Stomach (tissue), 9 donors: Measurements from ENCODE around the gene ITGAD. TPM values are rescaled to one million over a fixed set of nuclear protein-coding genes. Genes with fewer than 3 reads are reported as not detected.

Experiments
- DNase-seq, 2 donors: peaks; one replicate each; pipeline versions ENCODE4 v3.0.0 to v3.0.0-alpha.2; 2013 to 2019
- H3K27ac ChIP-seq, 5 donors: fragments of 200-600 bp in 4 of 5; sonication (generic) in 4 of 5; one replicate each; pipeline ENCODE4 v1.5.1; 2013 to 2019; ENCODE audit warnings: mild to moderate bottlenecking in 1 of 5, moderate library complexity in 1 of 5
- H3K27me3 ChIP-seq, 3 donors: fragments of 200-600 bp; sonication (generic); one replicate each; pipeline ENCODE4 v1.5.1; 2017 to 2019; ENCODE audit warnings: mixed run types in 1 of 3
- H3K36me3 ChIP-seq, 4 donors: fragments of 200-600 bp; sonication (generic); 1 replicate in 3 of 4; 2 replicates in 1 of 4; pipeline ENCODE4 v1.5.1; 2016 to 2019
- H3K4me1 ChIP-seq, 4 donors: fragments of 200-600 bp; sonication (generic); one replicate each; pipeline ENCODE4 v1.5.1; 2016 to 2019
- H3K4me3 ChIP-seq, 4 donors: fragments of 200-600 bp; sonication (generic) in 3 of 4; one replicate each; pipeline ENCODE4 v1.5.1; 2016 to 2019; ENCODE audit warnings: mild to moderate bottlenecking in 1 of 4
- H3K9me3 ChIP-seq, 4 donors: fragments of 200-600 bp; sonication (generic); one replicate each; pipeline ENCODE4 v1.5.1; 2016 to 2019
- EP300 ChIP-seq: sonication (generic); formaldehyde crosslinking; IDR thresholded peaks from one replicate; pipeline ENCODE4 v1.6.1; 2017; ENCODE audit warnings: antibody characterized with exemption
- POLR2A ChIP-seq, 4 donors: fragments of 450-650 bp; IDR thresholded peaks; one replicate each; pipeline ENCODE4 v1.6.1; 2016; ENCODE audit warnings: antibody characterized with exemption in 4 of 4, control low read depth in 2 of 4, mild to moderate bottlenecking in 1 of 4, moderate library complexity in 1 of 4
- POLR2AphosphoS5 ChIP-seq, 3 donors: sonication (generic); formaldehyde crosslinking; IDR thresholded peaks; one replicate each; pipeline ENCODE4 v1.6.1; 2016; ENCODE audit warnings: antibody characterized with exemption in 3 of 3
- WGBS, 5 donors: extraction: QIAGEN DNeasy Blood & Tissue Kit in 3 of 5; methylation state at CpG; one replicate each; pipeline versions ENCODE4 v1.1.5 to v1.1.7; 2013 to 2018; 5-methylcytosine and 5-hydroxymethylcytosine counted together
- intact Hi-C: fragments of 100-400 bp; cut with DNase I; formaldehyde crosslinking; loops from one replicate; pipeline ENCODE4 v1.15.1; 2023; ENCODE audit warnings: low total_unique reads
- polyA plus RNA-seq, 3 donors: library from polyadenylated mRNA; stranded (reverse); fragments of 200-250 nt; gene quantifications; one replicate each; pipeline ENCODE4 v1.2.3, GENCODE V29; 2013
- total RNA-seq, 5 donors: library from RNA; depleted of rRNA; stranded (reverse); fragments of >200 nt; gene quantifications; one replicate each; pipeline versions ENCODE4 v1.1.0 to v1.2.3, GENCODE V29; 2014 to 2016
- TF ChIP-seq, protein P1 (sequence below), 7 experiments: fragments of 450-650 bp in 4 of 7; fragments of 200-600 bp in 3 of 7; sonication (generic) in 3 of 7; IDR thresholded peaks; one replicate each; pipeline ENCODE4 v1.5.1; 2016 to 2019; ENCODE audit warnings: antibody characterized with exemption in 7 of 7, control low read depth in 2 of 7, mild to moderate bottlenecking in 1 of 7
- donor health status: healthy with polysubstance abuse.
- donor health status: Bipolar disorder and iron deficiency.
- donor health status: healthy.

The ITGAD gene
- total and polyA plus RNA-seq, 8 donors, result 0.29 to 0.37 TPM; not detected in 6

DNA sequence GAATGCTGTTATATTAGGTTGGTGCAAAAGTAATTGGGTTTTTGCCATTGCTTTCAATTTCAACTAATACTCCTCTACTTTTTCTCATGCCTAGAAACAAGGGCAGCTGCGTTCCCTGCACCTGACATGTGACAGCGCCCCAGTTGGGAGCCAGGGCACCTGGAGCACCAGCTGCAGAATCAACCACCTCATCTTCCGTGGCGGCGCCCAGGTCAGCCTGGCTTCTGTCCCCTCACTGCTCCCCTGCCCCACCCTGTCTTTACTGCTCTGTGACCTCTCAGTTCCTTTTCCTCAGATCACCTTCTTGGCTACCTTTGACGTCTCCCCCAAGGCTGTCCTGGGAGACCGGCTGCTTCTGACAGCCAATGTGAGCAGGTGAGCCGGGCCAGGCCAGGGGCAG, 16.4 kb upstream of the ITGAD start:
- Histone ChIP-seq H3K27me3 (peaks cover 0 to 19% (median 0%) of the 10 kb centered on the region in 3 donors), H3K4me3 (no peak overlapping the region), H3K36me3 (peaks cover 0 to 7% (median 0%) of the 10 kb centered on the region in 4 donors), H3K4me1 (peaks cover 0 to 8% (median 2%) of the 10 kb centered on the region in 4 donors), H3K27ac (no peak overlapping the region), H3K9me3 (peaks cover 0 to 10% (median 9%) of the 10 kb centered on the region in 4 donors)
- DNase-seq, result no peak
- TF ChIP-seq, protein P1, sequence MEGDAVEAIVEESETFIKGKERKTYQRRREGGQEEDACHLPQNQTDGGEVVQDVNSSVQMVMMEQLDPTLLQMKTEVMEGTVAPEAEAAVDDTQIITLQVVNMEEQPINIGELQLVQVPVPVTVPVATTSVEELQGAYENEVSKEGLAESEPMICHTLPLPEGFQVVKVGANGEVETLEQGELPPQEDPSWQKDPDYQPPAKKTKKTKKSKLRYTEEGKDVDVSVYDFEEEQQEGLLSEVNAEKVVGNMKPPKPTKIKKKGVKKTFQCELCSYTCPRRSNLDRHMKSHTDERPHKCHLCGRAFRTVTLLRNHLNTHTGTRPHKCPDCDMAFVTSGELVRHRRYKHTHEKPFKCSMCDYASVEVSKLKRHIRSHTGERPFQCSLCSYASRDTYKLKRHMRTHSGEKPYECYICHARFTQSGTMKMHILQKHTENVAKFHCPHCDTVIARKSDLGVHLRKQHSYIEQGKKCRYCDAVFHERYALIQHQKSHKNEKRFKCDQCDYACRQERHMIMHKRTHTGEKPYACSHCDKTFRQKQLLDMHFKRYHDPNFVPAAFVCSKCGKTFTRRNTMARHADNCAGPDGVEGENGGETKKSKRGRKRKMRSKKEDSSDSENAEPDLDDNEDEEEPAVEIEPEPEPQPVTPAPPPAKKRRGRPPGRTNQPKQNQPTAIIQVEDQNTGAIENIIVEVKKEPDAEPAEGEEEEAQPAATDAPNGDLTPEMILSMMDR (IDR thresholded peaks at IDR 0.05), result no peak
- TF ChIP-seq EP300 (no peak), POLR2A (IDR thresholded peaks at IDR 0.05) (no peak), POLR2AphosphoS5 (IDR thresholded peaks at IDR 0.05) (no peak)
- intact Hi-C loops, result no loop called here
- 48 to 57% (median 53%) methylated on average over 8 of the region's 8 CpGs for WGBS, 5 donors

DNA sequence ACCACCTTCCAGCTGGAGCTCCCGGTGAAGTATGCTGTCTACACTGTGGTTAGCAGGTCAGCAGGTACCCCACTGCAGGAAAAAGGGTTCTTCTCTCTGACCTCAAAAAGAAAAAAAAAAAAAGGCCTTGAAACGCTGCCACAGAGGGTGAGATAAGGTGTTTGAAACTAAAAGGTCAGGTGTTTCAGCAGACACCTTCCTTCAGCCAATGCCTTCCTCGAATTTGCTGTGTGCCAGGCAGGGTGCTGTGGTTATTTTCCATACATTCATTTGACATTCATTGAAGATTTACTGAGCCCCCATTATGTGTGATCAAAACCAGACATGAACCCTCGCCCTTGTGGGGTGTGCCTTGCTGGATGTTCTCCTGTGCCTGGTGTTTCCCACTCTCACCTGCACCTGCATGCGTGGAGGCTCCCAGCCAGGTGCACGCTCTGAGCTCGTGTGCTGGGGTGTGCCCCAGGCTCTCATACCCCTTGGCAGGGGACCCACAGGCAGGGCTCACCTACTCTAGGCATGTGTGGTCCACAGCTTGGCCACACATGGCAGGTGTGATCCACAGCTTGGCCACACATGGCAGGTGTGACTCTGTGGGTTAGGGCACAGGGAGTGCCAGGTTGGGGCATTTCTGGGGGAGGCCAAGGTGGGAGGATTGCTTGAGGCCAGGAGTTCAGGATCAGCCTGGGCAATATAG, 15.8 kb upstream of the ITGAD start:
- no peak for DNase-seq
- H3K4me3 ChIP-seq, result no peak overlapping the region
- peaks cover 0 to 10% (median 9%) of the 10 kb centered on the region in 4 donors for H3K9me3 ChIP-seq
- H3K27ac ChIP-seq, result no peak overlapping the region
- H3K27me3 ChIP-seq, result peaks cover 0 to 15% (median 0%) of the 10 kb centered on the region in 3 donors
- TF ChIP-seq, protein P1 (IDR thresholded peaks at IDR 0.05), result no peak
- TF ChIP-seq POLR2AphosphoS5 (IDR thresholded peaks at IDR 0.05), result no peak
- TF ChIP-seq EP300, result no peak
- no peak for TF ChIP-seq POLR2A (IDR thresholded peaks at IDR 0.05)
- H3K4me1 ChIP-seq, result peaks cover 0 to 8% (median 2%) of the 10 kb centered on the region in 4 donors
- 32 to 50% (median 39%) methylated on average over 4 to 7 of the region's 7 CpGs for WGBS, 5 donors
- intact Hi-C loops, result no loop called here
- peaks cover 0 to 5% (median 0%) of the 10 kb centered on the region in 4 donors for H3K36me3 ChIP-seq

DNA sequence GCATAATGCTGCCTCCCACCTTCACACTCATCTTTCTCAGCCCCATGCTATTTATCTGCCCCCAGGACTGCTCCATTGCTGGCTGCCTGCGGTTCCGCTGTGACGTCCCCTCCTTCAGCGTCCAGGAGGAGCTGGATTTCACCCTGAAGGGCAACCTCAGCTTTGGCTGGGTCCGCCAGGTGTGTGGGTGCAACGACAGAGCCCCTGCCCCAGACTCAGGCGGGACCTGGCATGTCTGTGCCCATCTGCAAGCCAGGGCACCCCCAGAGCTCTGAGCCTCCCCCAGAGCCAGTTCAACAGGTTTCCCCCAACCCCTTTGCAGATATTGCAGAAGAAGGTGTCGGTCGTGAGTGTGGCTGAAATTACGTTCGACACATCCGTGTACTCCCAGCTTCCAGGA, 12.9 kb upstream of the ITGAD start:
- intact Hi-C loops, result no loop called here
- no peak overlapping the region for H3K27ac ChIP-seq

DNA sequence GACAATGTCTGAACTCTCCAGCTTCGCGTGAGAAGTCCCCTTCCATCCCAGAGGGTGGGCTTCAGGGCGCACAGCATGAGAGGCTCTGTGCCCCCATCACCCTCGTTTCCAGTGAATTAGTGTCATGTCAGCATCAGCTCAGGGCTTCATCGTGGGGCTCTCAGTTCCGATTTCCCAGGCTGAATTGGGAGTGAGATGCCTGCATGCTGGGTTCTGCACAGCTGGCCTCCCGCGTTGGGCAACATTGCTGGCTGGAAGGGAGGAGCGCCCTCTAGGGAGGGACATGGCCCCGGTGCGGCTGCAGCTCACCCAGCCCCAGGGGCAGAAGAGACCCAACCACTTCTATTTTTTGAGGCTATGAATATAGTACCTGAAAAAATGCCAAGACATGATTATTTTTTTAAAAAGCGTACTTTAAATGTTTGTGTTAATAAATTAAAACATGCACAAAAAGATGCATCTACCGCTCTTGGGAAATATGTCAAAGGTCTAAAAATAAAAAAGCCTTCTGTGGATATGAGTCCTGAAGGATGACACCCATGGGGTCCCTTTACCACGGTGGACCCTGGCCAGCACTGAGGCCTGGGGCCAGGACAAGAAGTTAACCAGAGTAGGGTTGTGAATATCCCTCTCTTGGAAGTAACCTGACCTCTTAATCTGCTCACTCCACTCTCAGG, 10.5 kb upstream of the ITGAD start:
- peaks cover 0 to 8% (median under 1%) of the 10 kb centered on the region in 4 donors for H3K4me1 ChIP-seq
- DNase-seq, result peak; percentile 67 to 79
- no peak overlapping the region for H3K4me3 ChIP-seq
- no peak overlapping the region for H3K27ac ChIP-seq
- 20 to 24% (median 22%) methylated on average over 14 of the region's 14 CpGs for WGBS, 5 donors
- H3K9me3 ChIP-seq, result no peaks in the 10 kb centered on the region
- H3K27me3 ChIP-seq, result peaks cover 0 to 26% (median 0%) of the 10 kb centered on the region in 3 donors
- peaks cover 0 to 4% (median 0%) of the 10 kb centered on the region in 4 donors for H3K36me3 ChIP-seq
- no peak for TF ChIP-seq POLR2A (IDR thresholded peaks at IDR 0.05)
- TF ChIP-seq, protein P1 (IDR thresholded peaks at IDR 0.05), result peak in 4 of 7 experiments; percentile 20 to 57 (median 40)
- intact Hi-C loops, result no loop called here

More for the DNA sequence above, 12.9 kb upstream of the ITGAD start:
- TF ChIP-seq POLR2AphosphoS5 (IDR thresholded peaks at IDR 0.05) (no peak), POLR2A (IDR thresholded peaks at IDR 0.05) (no peak), EP300 (no peak)
- TF ChIP-seq, protein P1 (IDR thresholded peaks at IDR 0.05), result no peak
- H3K36me3 ChIP-seq, result peaks cover 0 to 4% (median 0%) of the 10 kb centered on the region in 4 donors
- WGBS, 5 donors, result 63 to 76% (median 68%) methylated on average over 12 of the region's 12 CpGs
- peaks cover 0 to 8% (median 2%) of the 10 kb centered on the region in 4 donors for H3K4me1 ChIP-seq
- DNase-seq, result no peak
- H3K9me3 ChIP-seq, result peaks cover 0 to 5% (median 2%) of the 10 kb centered on the region in 4 donors
- peaks cover 0 to 18% (median 0%) of the 10 kb centered on the region in 3 donors for H3K27me3 ChIP-seq
- no peak overlapping the region for H3K4me3 ChIP-seq
